Kidney epithelial cell (primary cell): ENCODE results near the gene PTCD1. TPM values are rescaled to one million over a fixed set of nuclear protein-coding genes. Genes with fewer than 3 reads are reported as not detected.

Experiments
- DNase-seq: peaks from one replicate; pipeline ENCODE4 v3.0.0-alpha.2; 2010; ENCODE audit warnings: low read depth
- H3K27me3 ChIP-seq: 2 replicates; pipeline ENCODE4 v1.6.0; 2011; ENCODE audit warnings: low read length; ENCODE audit not compliant: control insufficient read depth, insufficient read depth
- H3K36me3 ChIP-seq: 2 replicates; pipeline ENCODE4 v1.5.1; 2011; ENCODE audit warnings: low read length; ENCODE audit not compliant: control insufficient read depth, insufficient read depth
- H3K4me3 ChIP-seq: 2 replicates; pipeline ENCODE4 v1.5.1; 2011; ENCODE audit warnings: low read depth, mild to moderate bottlenecking, control low read depth, low read length
- CTCF ChIP-seq: IDR thresholded peaks from 2 replicates; pipeline ENCODE4 v1.5.1; 2011; ENCODE audit warnings: mild to moderate bottlenecking, moderate library complexity, low read length, control low read depth, inconsistent platforms; ENCODE audit not compliant: insufficient read depth, poor library complexity, severe bottlenecking
- total RNA-seq: library from RNA; depleted of rRNA; stranded (reverse); fragments of >200 nt; gene quantifications from 2 replicates; pipeline ENCODE4 v1.2.3, GENCODE V29; 2015

PTCD1 gene
- total RNA-seq, 1 donor from 2014 or later = 5.6 TPM

- Histone ChIP-seq H3K36me3 (peaks cover 5% of the 10 kb centered on the region), H3K27me3 (no peaks in the 10 kb centered on the region), H3K4me3 (no peak overlapping the region)
- no peak for TF ChIP-seq CTCF
- DNase-seq = no peak
These were observed 17.3 kb upstream of the PTCD1 start for GRCh38 chr7:99455874-99456273.

GRCh38 chr7:99453105-99453504, 14.5 kb upstream of the PTCD1 start:
- Histone ChIP-seq H3K4me3 (no peak overlapping the region), H3K27me3 (no peaks in the 10 kb centered on the region), H3K36me3 (peaks cover 11% of the 10 kb centered on the region)
- no peak for DNase-seq
- TF ChIP-seq CTCF = no peak

GRCh38 chr7:99452541-99452940, 13.9 kb upstream of the PTCD1 start:
- Histone ChIP-seq H3K27me3 (no peaks in the 10 kb centered on the region), H3K4me3 (no peak overlapping the region), H3K36me3 (peaks cover 12% of the 10 kb centered on the region)
- no peak for DNase-seq
- TF ChIP-seq CTCF = no peak

GRCh38 chr7:99451936-99452335, 13.3 kb upstream of the PTCD1 start:
- peaks cover 11% of the 10 kb centered on the region for H3K36me3 ChIP-seq
- TF ChIP-seq CTCF = no peak
- H3K27me3 ChIP-seq = no peaks in the 10 kb centered on the region
- no peak for DNase-seq
- no peak overlapping the region for H3K4me3 ChIP-seq

- Histone ChIP-seq H3K27me3 (no peaks in the 10 kb centered on the region), H3K36me3 (peaks cover 11% of the 10 kb centered on the region), H3K4me3 (no peak overlapping the region)
- TF ChIP-seq CTCF = no peak
- DNase-seq = no peak
These were observed 10.7 kb upstream of the PTCD1 start for GRCh38 chr7:99449326-99449725.

GRCh38 chr7:99448855-99449254, 10.3 kb upstream of the PTCD1 start:
- TF ChIP-seq CTCF = no peak
- peaks cover 9% of the 10 kb centered on the region for H3K36me3 ChIP-seq
- DNase-seq = no peak
- H3K27me3 ChIP-seq = no peaks in the 10 kb centered on the region
- H3K4me3 ChIP-seq = no peak overlapping the region
